ENCODE measurements around the gene CFAP119. TPM values are rescaled to one million over a fixed set of nuclear protein-coding genes. Genes with fewer than 3 reads are reported as not detected.

CFAP119 gene
- 0.36 and 0.49 TPM in 2 replicates for total RNA-seq

DNA sequence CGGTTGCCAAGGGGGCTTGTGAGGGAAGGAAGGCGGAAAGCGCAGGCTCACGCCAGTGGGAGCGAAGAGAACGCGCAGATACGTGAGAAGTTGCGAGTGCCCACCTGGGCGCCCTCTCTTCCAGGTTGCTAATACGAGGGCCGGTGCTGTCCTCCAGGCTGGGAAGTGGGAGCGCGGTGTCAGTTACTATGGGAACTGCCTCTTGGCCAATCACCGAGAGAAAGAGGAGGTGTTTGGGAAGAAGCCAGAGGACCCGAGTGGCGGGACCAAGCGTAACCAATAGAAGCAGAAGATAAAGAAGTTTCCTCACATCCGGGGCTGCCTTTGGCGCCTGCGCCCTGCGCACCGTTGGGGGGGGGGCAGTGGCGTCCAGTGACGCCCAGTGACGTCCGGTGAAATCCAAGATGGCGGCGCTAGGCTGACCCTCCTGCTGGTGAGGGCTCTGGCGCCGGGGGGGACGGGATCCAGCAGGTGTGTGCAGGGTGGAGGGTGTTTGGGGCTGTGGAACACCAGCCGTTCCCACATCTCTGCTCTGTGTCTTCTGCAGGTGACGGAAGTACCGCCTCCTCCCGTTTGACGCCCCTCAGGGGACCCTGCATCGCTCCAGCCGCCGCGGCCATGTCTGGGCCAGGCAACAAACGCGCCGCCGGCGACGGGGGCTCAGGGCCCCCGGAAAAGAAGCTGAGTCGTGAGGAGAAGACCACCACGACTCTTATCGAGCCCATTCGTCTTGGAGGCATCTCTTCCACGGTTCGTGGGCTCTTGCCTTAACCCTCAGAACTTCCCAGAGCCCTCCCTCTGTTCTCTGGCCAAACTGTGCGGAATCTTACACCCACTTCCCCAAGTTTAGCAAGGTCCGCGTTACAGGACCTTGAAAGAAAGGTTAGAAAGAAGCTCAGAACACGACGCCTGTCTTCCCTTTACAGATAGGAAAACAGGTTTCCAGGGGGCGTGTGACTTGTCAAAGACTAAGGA lies at the start of gene CFAP119, which contains the start of gene RNF40:
TSS of gene CFAP119 (minus strand) at position 135 of the 975 bp plus-strand sequence. CDS start 314 bp downstream, outside the sequence.
TSS of gene RNF40 (plus strand) at position 395 of the 975 bp plus-strand sequence. CDS start at position 619, 224 bp downstream.

DNA sequence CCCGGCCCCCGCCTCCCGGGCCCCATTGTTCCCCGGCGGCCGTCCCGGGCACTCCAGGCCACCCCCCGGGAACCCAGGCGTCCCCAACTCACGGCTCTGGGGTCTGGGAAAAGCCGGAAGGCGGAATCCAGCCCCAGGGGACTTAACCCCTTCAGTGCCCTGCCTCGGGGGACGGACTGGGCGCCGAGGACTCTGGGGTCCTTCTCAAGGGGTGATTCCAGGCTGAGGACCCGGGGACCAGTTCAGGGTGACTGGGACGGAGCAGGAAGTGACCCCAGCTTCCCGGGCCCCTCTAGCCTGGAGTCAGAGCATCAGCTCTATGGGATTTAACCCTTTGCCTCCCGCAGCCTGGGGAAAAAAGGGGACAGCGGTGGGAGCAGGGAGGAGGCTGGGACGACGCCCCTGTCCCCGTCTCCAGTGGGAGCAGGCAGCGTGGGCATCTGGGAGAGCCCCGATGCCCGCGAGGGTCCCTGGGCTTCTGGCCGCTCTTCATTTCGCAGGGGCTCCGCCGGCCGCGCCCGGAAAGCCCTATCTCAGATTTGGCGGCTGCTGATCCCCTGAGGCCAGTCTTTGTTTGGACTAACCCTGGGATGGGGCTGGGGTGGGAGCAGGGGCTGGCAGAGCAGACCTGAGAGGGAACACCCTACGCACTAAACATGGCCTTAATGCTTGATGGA lies 25.2 kb upstream of the CFAP119 start, which contains the start of gene ZNF629:
TSS of gene ZNF629 (minus strand) at position 270 of the 677 bp plus-strand sequence. CDS start 2,723 bp downstream, outside the sequence.

DNA sequence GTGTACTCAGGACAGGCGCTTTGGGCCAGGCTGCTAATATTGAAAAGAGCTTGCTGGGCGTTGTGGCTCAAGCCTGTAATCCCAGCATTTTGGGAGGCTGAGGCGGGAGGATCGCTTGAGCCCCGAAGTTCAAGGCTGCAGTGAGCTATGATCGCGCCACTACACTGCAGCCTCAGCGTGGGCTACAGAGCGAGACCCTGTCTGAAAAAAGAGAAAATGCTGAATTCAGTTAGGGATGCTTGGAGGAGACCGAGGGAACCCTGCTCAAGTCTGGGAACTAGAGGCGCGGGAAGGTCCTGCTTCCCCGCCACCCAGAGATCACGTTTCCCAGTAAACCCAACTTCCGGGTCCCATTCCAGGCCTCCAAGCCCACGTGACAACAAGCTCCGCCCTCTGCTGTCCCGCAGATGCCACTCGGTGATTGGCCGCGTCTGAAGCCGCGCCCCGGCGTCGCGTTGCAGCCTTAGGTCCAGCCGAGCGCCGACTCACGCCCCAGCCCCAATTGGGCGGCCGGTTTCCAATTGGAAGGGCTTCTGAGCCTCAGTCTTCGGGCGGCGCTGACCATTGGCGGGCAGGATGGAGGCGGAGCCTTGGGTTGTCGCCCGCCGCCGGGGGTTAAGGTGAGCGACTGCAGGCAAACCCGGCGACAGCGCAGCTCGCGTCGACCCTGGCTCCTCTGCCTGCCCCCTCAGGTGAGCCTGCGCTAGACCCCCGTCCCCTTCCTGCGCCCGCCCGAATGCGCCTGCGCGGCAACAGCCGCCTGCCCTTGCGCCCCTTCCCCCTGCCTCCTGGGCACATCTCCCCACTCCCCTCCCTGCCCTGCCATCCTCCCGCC lies 13.8 kb downstream of the CFAP119 start, which contains the start of gene PHKG2:
TSS of gene PHKG2 (plus strand) at position 627 of the 835 bp plus-strand sequence. CDS start 396 bp downstream, outside the sequence.

Small RNA genes within 50 kb of the gene (small RNA-seq; reads per million reads assigned to genes)
- gene SNORA30: 226 reads per million, percentile 99 among the genes with 10 or more reads in this experiment

Other genes with a start within 250 kb of the CFAP119 start
- gene ZNF768, start 235.5 kb downstream of the CFAP119 start, total RNA-seq: 31.5 and 32.9 TPM in 2 replicates
- 15.3 and 16.6 TPM in 2 replicates for gene ZNF747, start 227.2 kb downstream of the CFAP119 start, total RNA-seq
- 8.6 and 9.7 TPM in 2 replicates for gene ZNF764, start 203.7 kb downstream of the CFAP119 start, total RNA-seq
- gene ZNF688, start 190.3 kb downstream of the CFAP119 start, total RNA-seq: 7.2 and 12.5 TPM in 2 replicates
- gene ZNF785, start 176.4 kb downstream of the CFAP119 start, total RNA-seq: 11.1 and 15.6 TPM in 2 replicates
- gene ZNF689, start 151.7 kb downstream of the CFAP119 start, total RNA-seq: 13.8 and 17.0 TPM in 2 replicates
- gene PRR14, start 111.1 kb downstream of the CFAP119 start, total RNA-seq: 9.4 and 9.7 TPM in 2 replicates
- 28.9 and 32.5 TPM in 2 replicates for gene FBRS, start 103.6 kb downstream of the CFAP119 start, total RNA-seq
- gene SRCAP, start 62.9 kb downstream of the CFAP119 start, total RNA-seq: 25.3 and 28.7 TPM in 2 replicates
- gene PHKG2, start 13.6 kb downstream of the CFAP119 start, total RNA-seq: 21.1 and 22.3 TPM in 2 replicates
- 93.1 and 102 TPM in 2 replicates for gene RNF40, start 260 bp upstream of the CFAP119 start, total RNA-seq
- gene ZNF629, start 25.1 kb upstream of the CFAP119 start, total RNA-seq: 20.9 and 22.2 TPM in 2 replicates
- gene BCL7C, start 132.0 kb upstream of the CFAP119 start, total RNA-seq: 37.0 and 41.7 TPM in 2 replicates
- gene CTF1, start 134.6 kb upstream of the CFAP119 start, total RNA-seq: 3.5 and 5.8 TPM in 2 replicates
- 18.6 and 19.5 TPM in 2 replicates for gene FBXL19, start 161.5 kb upstream of the CFAP119 start, total RNA-seq
- 34.2 and 43.0 TPM in 2 replicates for gene ORAI3, start 187.0 kb upstream of the CFAP119 start, total RNA-seq
- 2.7 and 8.1 TPM in 2 replicates for gene SETD1A, start 195.7 kb upstream of the CFAP119 start, total RNA-seq
- 52.1 and 60.4 TPM in 2 replicates for gene HSD3B7, start 223.1 kb upstream of the CFAP119 start, total RNA-seq
- 0.97 and 2.3 TPM in 2 replicates for gene STX1B, start 248.6 kb upstream of the CFAP119 start, total RNA-seq

Measured in hair follicle dermal papilla cell (primary cell).